ENCODE results near the gene TFRC. TPM values are rescaled to one million over a fixed set of nuclear protein-coding genes. Genes with fewer than 3 reads are reported as not detected.

Gene TFRC
- polyA plus RNA-seq, 3 donors = 6.6 to 43.1 (median 7.9) TPM

- H3K4me3 ChIP-seq (replicated peaks in 1 of 3; ENCODE audit: low read depth in 2 of 3, low read length in 3 of 3) = no peak overlapping the region
- 91% methylated on average over 5 of the region's 6 CpGs for WGBS (ENCODE audit: insufficient coverage)
- no peaks in the 10 kb centered on the region for H3K79me2 ChIP-seq (ENCODE audit: insufficient read depth, low read length)
- no peaks in the 10 kb centered on the region for H3K9me3 ChIP-seq (replicated peaks in 1 of 2; ENCODE audit: control insufficient read depth in 1 of 2, insufficient read depth in 1 of 2, low read length in 2 of 2)
- H3K9ac ChIP-seq (ENCODE audit: insufficient read depth, low read length, poor library complexity, severe bottlenecking) = no peak overlapping the region
- H3K4me2 ChIP-seq (replicated peaks; ENCODE audit: extremely low read depth, low read length, poor library complexity, severe bottlenecking) = no peak overlapping the region
- H3K4me1 ChIP-seq (ENCODE audit: control insufficient read depth in 1 of 2, insufficient read depth in 2 of 2, low read length in 2 of 2) = no peaks in the 10 kb centered on the region
- no peaks in the 10 kb centered on the region for H3K4me1 Mint-ChIP-seq
- intact Hi-C loops (cut with micrococcal nuclease) = no loop called here
- no peaks in the 10 kb centered on the region for H3K27me3 ChIP-seq (ENCODE audit: control insufficient read depth in 2 of 2, insufficient read depth in 2 of 2, low read length in 2 of 2)
- H3K27me3 Mint-ChIP-seq (ENCODE audit: low read depth in 3 of 3) = no peaks in the 10 kb centered on the region
- H3K27ac Mint-ChIP-seq = peak overlapping the region in 3 of 7 donors; percentile 33 to 74 (median 73)
- no peaks in the 10 kb centered on the region for H3K9me3 Mint-ChIP-seq
- no peak overlapping the region for H2AFZ ChIP-seq (ENCODE audit: insufficient read depth, low read depth, low read length, poor library complexity, severe bottlenecking)
- H3K4me3 Mint-ChIP-seq = no peak overlapping the region
- H3K36me3 ChIP-seq (replicated peaks in 1 of 2; ENCODE audit: control insufficient read depth in 1 of 2, insufficient read depth in 2 of 2, low read length in 2 of 2) = peaks cover 88 to 99% of the 10 kb centered on the region in 2 donors
- H3K36me3 Mint-ChIP-seq = peaks cover 83 to 97% of the 10 kb centered on the region in 2 donors
- peaks cover 5% of the 10 kb centered on the region for H4K20me1 ChIP-seq (ENCODE audit: insufficient read depth, low read length)
- H3K27ac ChIP-seq (ENCODE audit: low read depth in 1 of 2, low read length in 2 of 2) = no peak overlapping the region
- DNase-seq = no peak
- no peak for TF ChIP-seq CTCF (IDR thresholded peaks at IDR 0.05)
Measured at GRCh38 chr3:196063456-196063855, 18.4 kb downstream of the TFRC start.

- Mint-ChIP-seq H3K27ac (peak overlapping the region in 1 of 7 donors; percentile 72), H3K36me3 (peaks cover 86 to 97% of the 10 kb centered on the region in 2 donors), H3K9me3 (no peaks in the 10 kb centered on the region), H3K4me3 (no peak overlapping the region), H3K4me1 (no peaks in the 10 kb centered on the region), H3K27me3 (ENCODE audit: low read depth in 3 of 3) (no peaks in the 10 kb centered on the region)
- intact Hi-C loops (cut with micrococcal nuclease) = no loop called here
- Histone ChIP-seq H3K79me2 (ENCODE audit: insufficient read depth, low read length) (no peaks in the 10 kb centered on the region), H3K4me1 (ENCODE audit: control insufficient read depth in 1 of 2, insufficient read depth in 2 of 2, low read length in 2 of 2) (no peaks in the 10 kb centered on the region), H3K36me3 (replicated peaks in 1 of 2; ENCODE audit: control insufficient read depth in 1 of 2, insufficient read depth in 2 of 2, low read length in 2 of 2) (peaks cover 88 to 99% of the 10 kb centered on the region in 2 donors), H3K4me2 (replicated peaks; ENCODE audit: extremely low read depth, low read length, poor library complexity, severe bottlenecking) (no peak overlapping the region), H3K27ac (ENCODE audit: low read depth in 1 of 2, low read length in 2 of 2) (no peak overlapping the region), H3K9ac (ENCODE audit: insufficient read depth, low read length, poor library complexity, severe bottlenecking) (no peak overlapping the region), H4K20me1 (ENCODE audit: insufficient read depth, low read length) (peaks cover 5% of the 10 kb centered on the region), H3K27me3 (ENCODE audit: control insufficient read depth in 2 of 2, insufficient read depth in 2 of 2, low read length in 2 of 2) (no peaks in the 10 kb centered on the region), H3K9me3 (replicated peaks in 1 of 2; ENCODE audit: control insufficient read depth in 1 of 2, insufficient read depth in 1 of 2, low read length in 2 of 2) (no peaks in the 10 kb centered on the region), H3K4me3 (replicated peaks in 1 of 3; ENCODE audit: low read depth in 2 of 3, low read length in 3 of 3) (no peak overlapping the region), H2AFZ (ENCODE audit: insufficient read depth, low read depth, low read length, poor library complexity, severe bottlenecking) (no peak overlapping the region)
- no peak for DNase-seq
- TF ChIP-seq CTCF (IDR thresholded peaks at IDR 0.05) = no peak
Measured at GRCh38 chr3:196063049-196063448, 18.8 kb downstream of the TFRC start.
